ENCODE measurements around the gene PSAP. TPM values are rescaled to one million over a fixed set of nuclear protein-coding genes. Genes with fewer than 3 reads are reported as not detected.
A peak's percentile ranks its signal among the peaks of the same experiment; 100 is the strongest.

PSAP gene
- total and polyA plus RNA-seq, 8 donors, result 225 to 781 (median 358) TPM

GRCh38 chr10:71868192-71868697 lies 17.2 kb upstream of the PSAP start:
- Histone ChIP-seq H3K27me3 (no peaks in the 10 kb centered on the region), H3K4me3 (no peak overlapping the region), H3K36me3 (no peaks in the 10 kb centered on the region), H3K9me3 (no peaks in the 10 kb centered on the region), H3K4me1 (peaks cover 0 to 3% (median 0%) of the 10 kb centered on the region in 3 donors), H3K27ac (no peak overlapping the region)
- intact Hi-C loops (cut with DNase I), result no loop called here
- ATAC-seq (peak in 3 of 4 donors; percentile 62 to 83 (median 74)), FAIRE-seq (no peak), DNase-seq (peak in 3 of 6 donors; percentile 21 to 64 (median 47))
- no peak for TF ChIP-seq CTCF (IDR thresholded peaks at IDR 0.05)
- WGBS, 2 donors, result 74 to 78% methylated on average over 5 of the region's 5 CpGs

GRCh38 chr10:71865561-71866041 lies 14.6 kb upstream of the PSAP start:
- intact Hi-C loops (cut with DNase I), result no loop called here
- Histone ChIP-seq H3K36me3 (no peaks in the 10 kb centered on the region), H3K4me1 (peaks cover 0 to 10% (median 0%) of the 10 kb centered on the region in 3 donors), H3K9me3 (no peaks in the 10 kb centered on the region), H3K4me3 (no peak overlapping the region), H3K27ac (no peak overlapping the region), H3K27me3 (no peaks in the 10 kb centered on the region)
- DNase-seq (peak in 2 of 6 donors; percentile 47 to 49), ATAC-seq (no peak), FAIRE-seq (no peak)
- TF ChIP-seq CTCF (IDR thresholded peaks at IDR 0.05), result no peak
- 74 to 85% methylated on average over 7 of the region's 7 CpGs for WGBS, 2 donors

GRCh38 chr10:71864911-71865361 lies 13.9 kb upstream of the PSAP start:
- Histone ChIP-seq H3K27ac (no peak overlapping the region), H3K4me1 (peaks cover 0 to 10% (median 0%) of the 10 kb centered on the region in 3 donors), H3K9me3 (no peaks in the 10 kb centered on the region), H3K27me3 (no peaks in the 10 kb centered on the region), H3K4me3 (no peak overlapping the region), H3K36me3 (no peaks in the 10 kb centered on the region)
- ATAC-seq, result no peak
- peak in 2 of 6 donors; percentile 12 to 32 for DNase-seq
- WGBS, 2 donors, result 76 to 92% methylated on average over 5 of the region's 5 CpGs
- no peak for FAIRE-seq
- intact Hi-C loops (cut with DNase I), result no loop called here
- no peak for TF ChIP-seq CTCF (IDR thresholded peaks at IDR 0.05)

- FAIRE-seq (no peak), DNase-seq (peak in 2 of 6 donors; percentile 0 to 3), ATAC-seq (no peak)
- H3K27ac ChIP-seq, result no peak overlapping the region
- peaks cover 0 to 8% (median 0%) of the 10 kb centered on the region in 3 donors for H3K4me1 ChIP-seq
- no peaks in the 10 kb centered on the region for H3K27me3 ChIP-seq
- no peaks in the 10 kb centered on the region for H3K36me3 ChIP-seq
- H3K9me3 ChIP-seq, result no peaks in the 10 kb centered on the region
- no peak overlapping the region for H3K4me3 ChIP-seq
- TF ChIP-seq CTCF (IDR thresholded peaks at IDR 0.05), result no peak
- 92 to 96% methylated on average over 6 of the region's 6 CpGs for WGBS, 2 donors
- intact Hi-C loops (cut with DNase I), result no loop called here
These were observed 12.2 kb upstream of the PSAP start for GRCh38 chr10:71863203-71863602.

Measured in pancreas (tissue), 10 donors.